Endodermal cell (in vitro differentiated cells): Measurements from ENCODE around the gene CDK2AP2. TPM values are rescaled to one million over a fixed set of nuclear protein-coding genes. Genes with fewer than 3 reads are reported as not detected.

Source experiments
- DNase-seq: peaks from one replicate; pipeline ENCODE4 v3.0.0-alpha.2; 2017
- H3K27ac ChIP-seq: 2 replicates; pipeline ENCODE4 v1.5.1; 2013; ENCODE audit warnings: mild to moderate bottlenecking, low read depth, low read length, moderate library complexity
- H3K27me3 ChIP-seq: 2 replicates; pipeline ENCODE4 v1.6.1; 2013; ENCODE audit warnings: mild to moderate bottlenecking, low read length, moderate library complexity; ENCODE audit not compliant: insufficient read depth, control insufficient read depth, poor library complexity, severe bottlenecking
- H3K36me3 ChIP-seq: 2 replicates; pipeline ENCODE4 v1.7.0; 2013; ENCODE audit warnings: mild to moderate bottlenecking, low read length, moderate library complexity; ENCODE audit not compliant: control insufficient read depth, insufficient read depth
- H3K4me1 ChIP-seq: one replicate; pipeline ENCODE4 v1.7.0; 2013; ENCODE audit warnings: low read length; ENCODE audit not compliant: control insufficient read depth, insufficient read depth
- H3K4me3 ChIP-seq: 2 replicates; pipeline ENCODE4 v1.5.1; 2013; ENCODE audit warnings: mild to moderate bottlenecking, low read length, moderate library complexity
- H3K9ac ChIP-seq: 2 replicates; pipeline ENCODE4 v1.6.1; 2013; ENCODE audit warnings: mild to moderate bottlenecking, low read length, moderate library complexity; ENCODE audit not compliant: poor library complexity, severe bottlenecking; ENCODE audit errors: extremely low read depth
- H3K9me3 ChIP-seq: 2 replicates; pipeline ENCODE4 v1.6.1; 2013; ENCODE audit warnings: mild to moderate bottlenecking, low read length, moderate library complexity; ENCODE audit not compliant: control insufficient read depth
- H3K27ac Mint-ChIP-seq: 2 replicates; pipeline ENCODE4 v1.8.0; 2020; ENCODE audit warnings: mixed read lengths
- H3K27me3 Mint-ChIP-seq: 2 replicates; pipeline ENCODE4 v1.8.0; 2021; ENCODE audit warnings: mild to moderate bottlenecking, mixed read lengths; ENCODE audit not compliant: insufficient read depth
- H3K36me3 Mint-ChIP-seq: 2 replicates; pipeline ENCODE4 v1.8.0; 2020; ENCODE audit warnings: low read depth, mixed read lengths
- H3K4me1 Mint-ChIP-seq: 2 replicates; pipeline ENCODE4 v1.8.0; 2020; ENCODE audit warnings: mixed read lengths
- H3K4me3 Mint-ChIP-seq: 2 replicates; pipeline ENCODE4 v1.8.0; 2020; ENCODE audit warnings: mild to moderate bottlenecking, moderate library complexity, mixed read lengths
- H3K9me3 Mint-ChIP-seq: 2 replicates; pipeline ENCODE4 v1.8.0; 2020; ENCODE audit warnings: mild to moderate bottlenecking, mixed read lengths
- CTCF ChIP-seq: fragments of 200-600 bp; sonication (generic); conservative IDR thresholded peaks from 2 replicates; pipeline ENCODE4 v1.5.0; 2021; ENCODE audit warnings: antibody characterized with exemption, mild to moderate bottlenecking
- WGBS, 2 experiments: methylation state at CpG; one replicate each; pipeline versions ENCODE4 v1.1.5 to v1.1.7; 2013; ENCODE audit warnings: missing lambda C conversion rate in 2 of 2, mixed read lengths in 1 of 2; ENCODE audit not compliant: insufficient coverage in 1 of 2, insufficient read length in 1 of 2; 5-methylcytosine and 5-hydroxymethylcytosine counted together
- total RNA-seq, 2 donors: library from RNA; stranded (reverse); fragmentation: NEBNext Ultra II Directional in 1 of 2; extraction: Animal tissue kit (Norgen Biotek cat#: 25700) in 1 of 2; gene quantifications; 2 replicates in 1 of 2; 3 replicates in 1 of 2; pipeline ENCODE4 v1.2.1, GENCODE V29; 2021

CDK2AP2 gene
- total RNA-seq, 2 donors from 2014 or later, result 30.6 to 47.6 TPM

GRCh38 chr11:67521924-67522323 lies 14.0 kb upstream of the CDK2AP2 start:
- H3K4me1 Mint-ChIP-seq, result no peaks in the 10 kb centered on the region
- H3K27ac Mint-ChIP-seq, result no peak overlapping the region
- H3K36me3 Mint-ChIP-seq, result no peaks in the 10 kb centered on the region
- Histone ChIP-seq H3K27me3 (no peaks in the 10 kb centered on the region), H3K4me3 (no peak overlapping the region), H3K9ac (no peak overlapping the region), H3K27ac (no peak overlapping the region), H3K9me3 (no peaks in the 10 kb centered on the region), H3K36me3 (no peaks in the 10 kb centered on the region), H3K4me1 (no peaks in the 10 kb centered on the region)
- H3K9me3 Mint-ChIP-seq, result peaks cover 2% of the 10 kb centered on the region
- no peak for TF ChIP-seq CTCF
- 87 to 90% methylated on average over 3 to 10 of the region's 10 CpGs for WGBS, 2 experiments
- DNase-seq, result no peak
- peaks cover 7% of the 10 kb centered on the region for H3K27me3 Mint-ChIP-seq
- no peak overlapping the region for H3K4me3 Mint-ChIP-seq

- 87 to 92% methylated on average over 14 to 16 of the region's 16 CpGs for WGBS, 2 experiments
- H3K27me3 Mint-ChIP-seq, result peaks cover 7% of the 10 kb centered on the region
Measured at GRCh38 chr11:67520856-67521824, 13.2 kb upstream of the CDK2AP2 start.

GRCh38 chr11:67519726-67520125 lies 11.8 kb upstream of the CDK2AP2 start:
- Mint-ChIP-seq H3K27ac (no peak overlapping the region), H3K36me3 (no peaks in the 10 kb centered on the region), H3K9me3 (no peaks in the 10 kb centered on the region), H3K4me3 (no peak overlapping the region), H3K4me1 (no peaks in the 10 kb centered on the region), H3K27me3 (peaks cover 10% of the 10 kb centered on the region)
- no peaks in the 10 kb centered on the region for H3K9me3 ChIP-seq
- no peak for TF ChIP-seq CTCF
- H3K27ac ChIP-seq, result no peak overlapping the region
- H3K36me3 ChIP-seq, result no peaks in the 10 kb centered on the region
- no peak for DNase-seq
- H3K4me1 ChIP-seq, result no peaks in the 10 kb centered on the region
- WGBS, 2 experiments, result 90 to 93% methylated on average over 30 to 32 of the region's 32 CpGs
- H3K27me3 ChIP-seq, result peaks cover 1% of the 10 kb centered on the region
- H3K4me3 ChIP-seq, result no peak overlapping the region
- H3K9ac ChIP-seq, result no peak overlapping the region

More at GRCh38 chr11:67520856-67521824, 13.2 kb upstream of the CDK2AP2 start:
- Histone ChIP-seq H3K36me3 (no peaks in the 10 kb centered on the region), H3K9me3 (no peaks in the 10 kb centered on the region), H3K27me3 (no peaks in the 10 kb centered on the region), H3K27ac (no peak overlapping the region), H3K4me1 (no peaks in the 10 kb centered on the region), H3K4me3 (no peak overlapping the region), H3K9ac (no peak overlapping the region)
- DNase-seq, result no peak
- Mint-ChIP-seq H3K27ac (no peak overlapping the region), H3K36me3 (no peaks in the 10 kb centered on the region), H3K4me1 (no peaks in the 10 kb centered on the region), H3K4me3 (no peak overlapping the region), H3K9me3 (no peaks in the 10 kb centered on the region)
- no peak for TF ChIP-seq CTCF
